Measurements from ENCODE around the gene MAP3K13. TPM values are rescaled to one million over a fixed set of nuclear protein-coding genes. Genes with fewer than 3 reads are reported as not detected.
"Not testable (repeated sequence)": the region's sequence is repeated elsewhere in the genome, so short reads cannot be mapped to it uniquely, and the experiment has no call there.

The MAP3K13 gene
- total RNA-seq, 2 experiments from 2014 or later: 14.3 to 17.6 TPM

- H3K27ac Mint-ChIP-seq; POLR2A ChIA-PET; H3K4me3 Mint-ChIP-seq; DNase-seq; ATAC-seq; H3K4me1 Mint-ChIP-seq; H3K9me3 Mint-ChIP-seq (ENCODE audit: low read depth); H3K36me3 Mint-ChIP-seq (ENCODE audit: low read depth); intact Hi-C loops (cut with DNase I, micrococcal nuclease): not testable (repeated sequence)
- peaks cover 23% of the 10 kb centered on the region for H3K27me3 Mint-ChIP-seq
- CTCF ChIA-PET: interaction anchor here (1.0 to 2.5 kb wide), 2 partner anchors 10 to 17 kb away, joined by 3 to 8 read pairs; no protein-coding TSS in a partner anchor
These were observed 7.4 kb downstream of the MAP3K13 start for GRCh38 chr3:185370349-185370748.

GRCh38 chr3:185371306-185372074, 8.6 kb downstream of the MAP3K13 start:
- POLR2A ChIA-PET: no interaction called here
- H3K27me3 Mint-ChIP-seq: peaks cover 16% of the 10 kb centered on the region
- H3K4me1 Mint-ChIP-seq: no peaks in the 10 kb centered on the region
- H3K36me3 Mint-ChIP-seq (ENCODE audit: low read depth): no peaks in the 10 kb centered on the region
- H3K9me3 Mint-ChIP-seq (ENCODE audit: low read depth): no peaks in the 10 kb centered on the region
- CTCF ChIA-PET: interaction anchor here (0.6 to 2.5 kb wide), 2 partner anchors 18 to 187 kb away, joined by 3 to 8 read pairs; no protein-coding TSS in a partner anchor
- DNase-seq (no peak), ATAC-seq (no peak)
- no peak overlapping the region for H3K27ac Mint-ChIP-seq
- intact Hi-C loops (cut with DNase I, micrococcal nuclease): no loop called here
- H3K4me3 Mint-ChIP-seq: no peak overlapping the region

GRCh38 chr3:185381320-185382058, 18.6 kb downstream of the MAP3K13 start:
- ChIA-PET CTCF (no interaction called here), POLR2A (no interaction called here)
- H3K36me3 Mint-ChIP-seq (ENCODE audit: low read depth): no peaks in the 10 kb centered on the region
- no peak for ATAC-seq
- no peaks in the 10 kb centered on the region for H3K4me1 Mint-ChIP-seq
- no peak overlapping the region for H3K27ac Mint-ChIP-seq
- peaks cover 3% of the 10 kb centered on the region for H3K9me3 Mint-ChIP-seq (ENCODE audit: low read depth)
- no peak overlapping the region for H3K4me3 Mint-ChIP-seq
- intact Hi-C loops (cut with DNase I, micrococcal nuclease): no loop called here
- H3K27me3 Mint-ChIP-seq: peaks cover 5% of the 10 kb centered on the region
- no peak for DNase-seq

GRCh38 chr3:185382154-185382553, 19.2 kb downstream of the MAP3K13 start:
- ChIA-PET CTCF (no interaction called here), POLR2A (no interaction called here)
- no peak for DNase-seq
- H3K36me3 Mint-ChIP-seq (ENCODE audit: low read depth): no peaks in the 10 kb centered on the region
- ATAC-seq: no peak
- H3K9me3 Mint-ChIP-seq (ENCODE audit: low read depth): peaks cover 3% of the 10 kb centered on the region
- H3K4me1 Mint-ChIP-seq: no peaks in the 10 kb centered on the region
- no peak overlapping the region for H3K27ac Mint-ChIP-seq
- intact Hi-C loops (cut with DNase I, micrococcal nuclease): no loop called here
- peaks cover 5% of the 10 kb centered on the region for H3K27me3 Mint-ChIP-seq
- H3K4me3 Mint-ChIP-seq: no peak overlapping the region

GRCh38 chr3:185386515-185386914, 23.6 kb downstream of the MAP3K13 start:
- H3K4me1 Mint-ChIP-seq; ATAC-seq; intact Hi-C loops (cut with DNase I, micrococcal nuclease); DNase-seq; CTCF ChIA-PET; H3K4me3 Mint-ChIP-seq; H3K36me3 Mint-ChIP-seq (ENCODE audit: low read depth); H3K27me3 Mint-ChIP-seq; H3K27ac Mint-ChIP-seq; POLR2A ChIA-PET; H3K9me3 Mint-ChIP-seq (ENCODE audit: low read depth): not testable (repeated sequence)

- DNase-seq (no peak), ATAC-seq (no peak)
- no peak overlapping the region for H3K4me3 Mint-ChIP-seq
- peaks cover 3% of the 10 kb centered on the region for H3K27me3 Mint-ChIP-seq
- POLR2A ChIA-PET: no interaction called here
- no peak overlapping the region for H3K27ac Mint-ChIP-seq
- no peaks in the 10 kb centered on the region for H3K36me3 Mint-ChIP-seq (ENCODE audit: low read depth)
- no peaks in the 10 kb centered on the region for H3K4me1 Mint-ChIP-seq
- intact Hi-C loops (cut with DNase I, micrococcal nuclease): no loop called here
- CTCF ChIA-PET: no interaction called here
- peaks cover 3% of the 10 kb centered on the region for H3K9me3 Mint-ChIP-seq (ENCODE audit: low read depth)
These were observed 24.7 kb downstream of the MAP3K13 start for GRCh38 chr3:185387646-185388045.

- H3K27me3 Mint-ChIP-seq: no peaks in the 10 kb centered on the region
- no peaks in the 10 kb centered on the region for H3K36me3 Mint-ChIP-seq (ENCODE audit: low read depth)
- ChIA-PET CTCF (no interaction called here), POLR2A (no interaction called here)
- H3K4me3 Mint-ChIP-seq: no peak overlapping the region
- ATAC-seq (no peak), DNase-seq (no peak)
- no peaks in the 10 kb centered on the region for H3K9me3 Mint-ChIP-seq (ENCODE audit: low read depth)
- intact Hi-C loops (cut with DNase I, micrococcal nuclease): no loop called here
- H3K4me1 Mint-ChIP-seq: no peaks in the 10 kb centered on the region
- H3K27ac Mint-ChIP-seq: no peak overlapping the region
These were observed 30.1 kb downstream of the MAP3K13 start for GRCh38 chr3:185393055-185393454.

GRCh38 chr3:185397676-185398075, 34.7 kb downstream of the MAP3K13 start:
- intact Hi-C loops (cut with DNase I, micrococcal nuclease): no loop called here
- H3K27me3 Mint-ChIP-seq: no peaks in the 10 kb centered on the region
- DNase-seq: no peak
- H3K27ac Mint-ChIP-seq: no peak overlapping the region
- H3K9me3 Mint-ChIP-seq (ENCODE audit: low read depth): no peaks in the 10 kb centered on the region
- H3K36me3 Mint-ChIP-seq (ENCODE audit: low read depth): no peaks in the 10 kb centered on the region
- H3K4me3 Mint-ChIP-seq: no peak overlapping the region
- CTCF ChIA-PET: interaction anchor here (1.0 kb wide), 1 partner anchor 161 kb away, joined by 3 read pairs; no protein-coding TSS in a partner anchor
- H3K4me1 Mint-ChIP-seq: no peaks in the 10 kb centered on the region
- ATAC-seq: no peak
- POLR2A ChIA-PET: no interaction called here

- Mint-ChIP-seq H3K4me3 (no peak overlapping the region), H3K27ac (no peak overlapping the region), H3K4me1 (no peaks in the 10 kb centered on the region), H3K36me3 (ENCODE audit: low read depth) (no peaks in the 10 kb centered on the region), H3K9me3 (ENCODE audit: low read depth) (no peaks in the 10 kb centered on the region), H3K27me3 (no peaks in the 10 kb centered on the region)
- intact Hi-C loops (cut with DNase I, micrococcal nuclease): no loop called here
- ChIA-PET CTCF (interaction anchor here (0.6 kb wide), 1 partner anchor 1102 kb away, joined by 3 read pairs; no protein-coding TSS in a partner anchor), POLR2A (no interaction called here)
- DNase-seq: no peak
- no peak for ATAC-seq
These were observed 37.1 kb downstream of the MAP3K13 start for GRCh38 chr3:185399737-185400667.

GRCh38 chr3:185400866-185401265, 37.9 kb downstream of the MAP3K13 start:
- H3K27me3 Mint-ChIP-seq: no peaks in the 10 kb centered on the region
- no peaks in the 10 kb centered on the region for H3K36me3 Mint-ChIP-seq (ENCODE audit: low read depth)
- ATAC-seq (no peak), DNase-seq (no peak)
- H3K27ac Mint-ChIP-seq: no peak overlapping the region
- no peaks in the 10 kb centered on the region for H3K4me1 Mint-ChIP-seq
- ChIA-PET POLR2A (no interaction called here), CTCF (no interaction called here)
- no peaks in the 10 kb centered on the region for H3K9me3 Mint-ChIP-seq (ENCODE audit: low read depth)
- intact Hi-C loops (cut with DNase I, micrococcal nuclease): no loop called here
- H3K4me3 Mint-ChIP-seq: no peak overlapping the region

GRCh38 chr3:185401319-185401955, 38.5 kb downstream of the MAP3K13 start:
- H3K4me1 Mint-ChIP-seq: no peaks in the 10 kb centered on the region
- intact Hi-C loops (cut with DNase I, micrococcal nuclease): no loop called here
- DNase-seq (no peak), ATAC-seq (no peak)
- POLR2A ChIA-PET: no interaction called here
- H3K27ac Mint-ChIP-seq: no peak overlapping the region
- H3K4me3 Mint-ChIP-seq: no peak overlapping the region
- no peaks in the 10 kb centered on the region for H3K9me3 Mint-ChIP-seq (ENCODE audit: low read depth)
- H3K36me3 Mint-ChIP-seq (ENCODE audit: low read depth): no peaks in the 10 kb centered on the region
- no peaks in the 10 kb centered on the region for H3K27me3 Mint-ChIP-seq
- CTCF ChIA-PET: no interaction called here
